GM10266 (cell line): ENCODE results near the gene BMPR1B.

ENCODE experiments used
- DNase-seq: peaks from one replicate; pipeline ENCODE4 v3.0.0; 2012; ENCODE audit errors: extremely low spot score
- CTCF ChIP-seq: IDR thresholded peaks from 2 replicates; pipeline ENCODE4 v1.5.1; 2012; ENCODE audit warnings: mild to moderate bottlenecking, low read depth; ENCODE audit not compliant: control insufficient read depth, insufficient read depth; ENCODE audit errors: missing control alignments

BMPR1B gene

GRCh38 chr4:94940520-94940908 lies 182.8 kb downstream of the BMPR1B start:
- no peak for TF ChIP-seq CTCF
- DNase-seq, result no peak

- no peak for TF ChIP-seq CTCF
Observed at GRCh38 chr4:94941706-94942105, 184.0 kb downstream of the BMPR1B start.

GRCh38 chr4:94944726-94945125 lies 187.0 kb downstream of the BMPR1B start:
- DNase-seq, result no peak

More at GRCh38 chr4:94941706-94942105, 184.0 kb downstream of the BMPR1B start:
- no peak for DNase-seq

GRCh38 chr4:94947681-94948108 lies 189.9 kb downstream of the BMPR1B start:
- no peak for TF ChIP-seq CTCF
- no peak for DNase-seq

More at GRCh38 chr4:94944726-94945125, 187.0 kb downstream of the BMPR1B start:
- TF ChIP-seq CTCF, result no peak

- no peak for TF ChIP-seq CTCF
- no peak for DNase-seq
Observed at GRCh38 chr4:94954251-94954650, 196.5 kb downstream of the BMPR1B start.

GRCh38 chr4:94957030-94957429 lies 199.3 kb downstream of the BMPR1B start:
- no peak for DNase-seq
- TF ChIP-seq CTCF, result no peak

GRCh38 chr4:94959307-94959706 lies 201.6 kb downstream of the BMPR1B start:
- no peak for TF ChIP-seq CTCF
- no peak for DNase-seq
